ENCODE measurements around the gene SNX7.

SNX7 gene

DNA sequence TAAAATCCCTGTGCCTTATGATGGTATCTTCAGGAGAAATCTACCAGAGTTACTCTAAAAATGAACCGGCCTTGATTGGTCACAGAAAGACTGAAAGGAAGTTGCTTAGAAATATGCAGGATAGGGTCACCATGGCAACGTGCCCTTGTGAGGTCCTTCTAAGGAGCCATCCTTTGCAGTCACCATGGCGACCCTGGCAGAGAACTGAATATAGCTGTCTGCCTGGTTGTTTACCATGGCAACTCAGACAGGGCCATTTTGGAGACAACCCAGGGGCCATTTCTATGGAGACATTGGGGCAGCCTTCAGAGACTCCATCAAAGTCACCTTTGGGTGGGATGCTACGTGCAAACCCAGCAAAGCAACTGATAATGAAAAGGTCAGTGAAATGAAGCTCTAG lies 43.0 kb downstream of the SNX7 start:
- CTCF ChIA-PET = no interaction called here
- POLR2A ChIA-PET = no interaction called here
- no peak for DNase-seq (ENCODE audit: extremely low spot score)
- TF ChIP-seq, protein P1, sequence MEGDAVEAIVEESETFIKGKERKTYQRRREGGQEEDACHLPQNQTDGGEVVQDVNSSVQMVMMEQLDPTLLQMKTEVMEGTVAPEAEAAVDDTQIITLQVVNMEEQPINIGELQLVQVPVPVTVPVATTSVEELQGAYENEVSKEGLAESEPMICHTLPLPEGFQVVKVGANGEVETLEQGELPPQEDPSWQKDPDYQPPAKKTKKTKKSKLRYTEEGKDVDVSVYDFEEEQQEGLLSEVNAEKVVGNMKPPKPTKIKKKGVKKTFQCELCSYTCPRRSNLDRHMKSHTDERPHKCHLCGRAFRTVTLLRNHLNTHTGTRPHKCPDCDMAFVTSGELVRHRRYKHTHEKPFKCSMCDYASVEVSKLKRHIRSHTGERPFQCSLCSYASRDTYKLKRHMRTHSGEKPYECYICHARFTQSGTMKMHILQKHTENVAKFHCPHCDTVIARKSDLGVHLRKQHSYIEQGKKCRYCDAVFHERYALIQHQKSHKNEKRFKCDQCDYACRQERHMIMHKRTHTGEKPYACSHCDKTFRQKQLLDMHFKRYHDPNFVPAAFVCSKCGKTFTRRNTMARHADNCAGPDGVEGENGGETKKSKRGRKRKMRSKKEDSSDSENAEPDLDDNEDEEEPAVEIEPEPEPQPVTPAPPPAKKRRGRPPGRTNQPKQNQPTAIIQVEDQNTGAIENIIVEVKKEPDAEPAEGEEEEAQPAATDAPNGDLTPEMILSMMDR (IDR thresholded peaks at IDR 0.05; ENCODE audit: control extremely low read depth, extremely low read depth, low read depth, missing control alignments) = no peak

DNA sequence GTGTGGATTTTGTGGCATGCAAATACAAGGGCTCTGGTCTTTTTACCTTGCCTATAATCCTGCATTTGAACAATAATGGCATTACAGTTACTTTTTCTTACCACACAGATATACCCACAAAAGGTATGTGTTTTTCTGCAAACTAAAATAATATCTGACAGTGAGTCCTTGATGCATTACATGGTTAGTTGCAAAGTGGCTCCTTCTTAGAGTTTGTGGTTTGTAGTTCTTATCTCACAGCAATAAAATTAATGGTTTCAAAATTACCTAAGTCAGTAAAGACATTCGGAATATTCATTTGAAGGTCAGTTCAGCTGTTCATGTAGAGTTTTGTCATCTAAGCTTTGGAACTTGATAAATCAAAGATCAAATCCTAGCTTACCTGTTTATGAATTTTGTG lies 43.5 kb downstream of the SNX7 start:
- no peak for DNase-seq (ENCODE audit: extremely low spot score)
- CTCF ChIA-PET = no interaction called here
- POLR2A ChIA-PET = no interaction called here

DNA sequence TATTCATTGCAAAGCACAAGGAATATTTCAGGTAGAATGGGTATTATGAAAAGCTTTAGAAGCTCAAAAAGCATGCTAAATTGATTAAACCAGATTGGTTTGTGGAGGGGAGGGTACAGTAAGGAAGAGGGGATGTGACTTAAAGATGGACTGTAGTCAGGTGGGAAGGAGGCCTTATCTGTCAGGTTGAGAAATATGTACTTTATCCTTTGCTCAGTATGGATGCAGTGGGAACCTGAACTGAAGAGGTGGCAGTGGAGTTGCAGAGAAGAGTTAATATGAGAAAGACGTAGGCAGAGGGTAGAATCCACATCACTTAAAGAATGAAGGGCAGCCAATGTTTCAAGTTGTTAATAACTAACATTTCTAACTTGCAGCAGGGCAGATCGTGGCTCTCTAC lies 44.1 kb downstream of the SNX7 start:
- CTCF ChIA-PET = no interaction called here
- no peak for DNase-seq (ENCODE audit: extremely low spot score)
- TF ChIP-seq, protein P1 (IDR thresholded peaks at IDR 0.05; ENCODE audit: control extremely low read depth, extremely low read depth, low read depth, missing control alignments) = no peak
- POLR2A ChIA-PET = no interaction called here

More for the DNA sequence above, 43.5 kb downstream of the SNX7 start:
- TF ChIP-seq, protein P1 (IDR thresholded peaks at IDR 0.05; ENCODE audit: control extremely low read depth, extremely low read depth, low read depth, missing control alignments) = no peak

DNA sequence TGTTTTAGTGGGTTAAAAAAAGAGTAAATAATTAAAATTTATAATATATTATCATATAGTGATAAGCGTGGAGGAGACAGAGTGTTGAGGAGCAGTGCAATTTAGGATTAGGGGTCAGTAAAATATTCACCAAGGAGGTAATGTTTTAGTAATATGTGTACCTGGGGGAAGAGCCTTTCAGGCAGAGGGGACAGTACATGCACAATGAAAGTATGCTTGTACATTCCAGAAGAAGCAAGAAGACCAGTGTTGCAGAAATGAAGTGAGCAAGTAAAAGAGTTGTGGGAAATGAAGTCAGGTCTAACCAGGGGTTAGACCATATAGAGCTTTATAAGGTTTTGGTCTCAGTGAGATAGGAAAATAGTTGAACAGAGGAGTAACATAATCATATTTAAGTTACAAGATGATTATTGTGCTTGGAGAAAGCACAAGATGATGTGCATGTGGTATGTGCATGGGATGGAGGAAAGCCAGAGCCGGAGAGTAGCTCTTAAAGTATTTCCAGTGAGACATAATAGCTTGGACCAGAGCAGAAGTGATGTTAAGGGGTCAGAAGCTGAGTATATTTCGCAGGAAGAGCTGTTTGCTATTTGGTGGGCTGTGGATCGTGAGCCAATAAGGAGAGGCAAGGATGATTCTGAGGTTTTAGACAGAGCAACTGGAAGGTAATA lies 44.8 kb downstream of the SNX7 start:
- DNase-seq (ENCODE audit: extremely low spot score) = no peak
- ChIA-PET POLR2A (no interaction called here), CTCF (interaction anchor here (1.2 kb wide), 1 partner anchor 9 kb away, joined by 3 read pairs; no protein-coding TSS in a partner anchor)
- TF ChIP-seq, protein P1 (IDR thresholded peaks at IDR 0.05; ENCODE audit: control extremely low read depth, extremely low read depth, low read depth, missing control alignments) = no peak

DNA sequence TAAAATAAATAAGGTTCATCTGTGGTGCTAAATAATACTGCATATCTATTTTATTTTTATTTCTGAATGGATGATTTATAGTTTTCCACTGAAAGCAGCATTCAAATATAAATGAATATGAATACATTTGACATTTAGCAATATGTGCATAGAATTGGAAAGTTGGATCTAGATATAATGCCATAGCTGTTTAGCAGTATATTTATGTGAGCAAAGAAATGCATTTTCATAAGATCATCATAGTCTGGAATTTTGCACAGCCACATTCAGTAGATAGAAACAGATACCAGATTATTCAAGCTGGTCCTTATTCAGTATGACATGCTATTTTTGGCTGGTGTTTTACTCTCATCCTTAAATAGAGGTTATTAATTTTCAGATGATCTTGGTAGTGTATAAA lies 46.0 kb downstream of the SNX7 start:
- TF ChIP-seq, protein P1 (IDR thresholded peaks at IDR 0.05; ENCODE audit: control extremely low read depth, extremely low read depth, low read depth, missing control alignments) = no peak
- DNase-seq (ENCODE audit: extremely low spot score) = no peak
- CTCF ChIA-PET = interaction anchor here (0.7 to 1.6 kb wide), 5 partner anchors 9 to 22 kb away, joined by 3 to 6 read pairs (median 3); no protein-coding TSS in a partner anchor
- POLR2A ChIA-PET = no interaction called here

DNA sequence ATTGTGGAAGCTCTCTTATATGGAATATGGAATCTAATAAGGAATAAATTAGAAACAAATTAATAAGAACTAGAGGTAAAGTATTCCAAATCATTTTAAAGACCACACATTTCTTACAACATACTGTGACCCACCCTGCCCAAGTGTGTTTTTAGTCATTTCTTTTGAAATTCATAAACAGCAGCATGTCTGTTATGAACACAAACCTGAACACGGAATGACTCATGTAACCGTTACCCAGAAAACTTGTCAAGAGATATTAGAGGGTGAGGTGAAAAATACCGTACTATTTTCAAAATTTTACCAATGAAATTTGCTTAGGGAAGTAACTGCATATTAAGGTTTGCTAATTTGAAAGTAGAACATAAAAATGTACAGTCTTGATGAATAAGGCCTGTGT lies 48.4 kb downstream of the SNX7 start:
- ChIA-PET CTCF (interaction anchor here (1.5 kb wide), 1 partner anchor 18 kb away, joined by 4 read pairs; no protein-coding TSS in a partner anchor), POLR2A (no interaction called here)
- DNase-seq (ENCODE audit: extremely low spot score) = no peak
- TF ChIP-seq, protein P1 (IDR thresholded peaks at IDR 0.05; ENCODE audit: control extremely low read depth, extremely low read depth, low read depth, missing control alignments) = no peak
